ENCODE results near the gene MX1. TPM values are rescaled to one million over a fixed set of nuclear protein-coding genes. Genes with fewer than 3 reads are reported as not detected.

The MX1 gene
- total RNA-seq, 1 experiment from 2014 or later, result 2.0 TPM

- no peaks in the 10 kb centered on the region for H3K9me2 ChIP-seq (ENCODE audit: insufficient read depth)
- H3K36me3 ChIP-seq (ENCODE audit: control insufficient read depth in 1 of 2, insufficient read depth in 2 of 2, low read length in 2 of 2), result no peaks in the 10 kb centered on the region
- no peaks in the 10 kb centered on the region for H3K27me3 ChIP-seq (ENCODE audit: insufficient read depth, low read length)
- no peak overlapping the region for H2AFZ ChIP-seq (ENCODE audit: low read depth, low read length, poor library complexity, severe bottlenecking)
- H3K9me3 ChIP-seq (ENCODE audit: control insufficient read depth in 1 of 2, insufficient read depth in 1 of 2, low read depth in 1 of 2, low read length in 2 of 2), result no peaks in the 10 kb centered on the region
- POLR2A ChIA-PET, result no interaction called here
- no peak overlapping the region for H3K9ac ChIP-seq (ENCODE audit: low read length)
- intact Hi-C loops (cut with micrococcal nuclease), result no loop called here
- DNase-seq (ENCODE audit: low read depth, low spot score) (no peak), ATAC-seq (no peak)
- no peaks in the 10 kb centered on the region for H3K79me2 ChIP-seq (ENCODE audit: insufficient read depth, low read length)
- no peak overlapping the region for H3K4me3 ChIP-seq (replicated peaks in 1 of 2; ENCODE audit: low read depth in 1 of 2, low read length in 2 of 2)
- no peaks in the 10 kb centered on the region for H4K20me1 ChIP-seq (ENCODE audit: insufficient read depth)
- no peak overlapping the region for H3K4me2 ChIP-seq (ENCODE audit: low read length)
- no peaks in the 10 kb centered on the region for H3K4me1 ChIP-seq (ENCODE audit: control insufficient read depth in 1 of 2, insufficient read depth in 2 of 2, low read length in 2 of 2)
- CTCF ChIA-PET, result no interaction called here
- TF ChIP-seq YY1 (IDR thresholded peaks at IDR 0.05; ENCODE audit: extremely low read depth, insufficient replicate concordance, low read depth, low read length), result no peak
- TF ChIP-seq EZH2 (IDR thresholded peaks at IDR 0.05), result no peak
- no TSS peak for BruUV-seq (replicated peaks)
- no peak overlapping the region for H3K27ac ChIP-seq (ENCODE audit: low read depth, low read length)
- RAD21 ChIA-PET (ENCODE audit: low non-redundant PET in 1 of 2, low total read pairs in 2 of 2, uncharacterized antibody in 2 of 2, unreplicated experiment in 2 of 2), result no interaction called here
These were observed 38.2 kb upstream of the MX1 start for GRCh38 chr21:41387824-41388223.

DNA sequence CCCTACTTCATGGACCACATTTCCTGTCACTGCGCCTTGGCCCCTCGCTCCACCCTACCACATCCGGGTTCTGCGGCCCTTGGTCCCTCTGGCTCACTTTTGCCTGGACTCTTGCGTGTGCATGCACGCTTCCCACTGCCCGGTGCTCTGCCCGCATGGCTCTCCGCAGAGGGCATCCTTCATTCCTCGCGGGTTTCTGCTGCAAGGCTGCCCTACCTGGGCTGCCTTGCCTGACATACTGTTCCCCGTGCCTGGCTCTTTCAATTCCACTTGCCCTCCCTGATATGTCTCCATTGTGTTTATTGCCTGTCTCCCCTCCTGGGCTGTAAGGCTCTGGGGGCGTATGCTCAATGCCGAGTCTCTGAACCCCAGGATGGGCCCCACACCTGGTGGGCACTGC, 37.8 kb upstream of the MX1 start:
- Histone ChIP-seq H3K27me3 (ENCODE audit: insufficient read depth, low read length) (no peaks in the 10 kb centered on the region), H3K79me2 (ENCODE audit: insufficient read depth, low read length) (no peaks in the 10 kb centered on the region), H3K27ac (ENCODE audit: low read depth, low read length) (no peak overlapping the region), H3K9ac (ENCODE audit: low read length) (no peak overlapping the region), H3K4me1 (ENCODE audit: control insufficient read depth in 1 of 2, insufficient read depth in 2 of 2, low read length in 2 of 2) (no peaks in the 10 kb centered on the region), H3K36me3 (ENCODE audit: control insufficient read depth in 1 of 2, insufficient read depth in 2 of 2, low read length in 2 of 2) (no peaks in the 10 kb centered on the region), H3K4me2 (ENCODE audit: low read length) (no peak overlapping the region), H3K9me3 (ENCODE audit: control insufficient read depth in 1 of 2, insufficient read depth in 1 of 2, low read depth in 1 of 2, low read length in 2 of 2) (no peaks in the 10 kb centered on the region), H3K4me3 (replicated peaks in 1 of 2; ENCODE audit: low read depth in 1 of 2, low read length in 2 of 2) (no peak overlapping the region), H3K9me2 (ENCODE audit: insufficient read depth) (no peaks in the 10 kb centered on the region), H4K20me1 (ENCODE audit: insufficient read depth) (no peaks in the 10 kb centered on the region), H2AFZ (ENCODE audit: low read depth, low read length, poor library complexity, severe bottlenecking) (no peak overlapping the region)
- CTCF ChIA-PET, result no interaction called here
- TF ChIP-seq CEBPB (IDR thresholded peaks at IDR 0.05; ENCODE audit: low read depth) (no peak), EGR1 (IDR thresholded peaks at IDR 0.05; ENCODE audit: low read depth) (no peak), JUND (IDR thresholded peaks at IDR 0.05) (no peak), POLR2AphosphoS5 (IDR thresholded peaks at IDR 0.05; ENCODE audit: low read depth, low read length) (no peak), ZFX (IDR thresholded peaks at IDR 0.05) (no peak)
- TF ChIP-seq, protein P1, sequence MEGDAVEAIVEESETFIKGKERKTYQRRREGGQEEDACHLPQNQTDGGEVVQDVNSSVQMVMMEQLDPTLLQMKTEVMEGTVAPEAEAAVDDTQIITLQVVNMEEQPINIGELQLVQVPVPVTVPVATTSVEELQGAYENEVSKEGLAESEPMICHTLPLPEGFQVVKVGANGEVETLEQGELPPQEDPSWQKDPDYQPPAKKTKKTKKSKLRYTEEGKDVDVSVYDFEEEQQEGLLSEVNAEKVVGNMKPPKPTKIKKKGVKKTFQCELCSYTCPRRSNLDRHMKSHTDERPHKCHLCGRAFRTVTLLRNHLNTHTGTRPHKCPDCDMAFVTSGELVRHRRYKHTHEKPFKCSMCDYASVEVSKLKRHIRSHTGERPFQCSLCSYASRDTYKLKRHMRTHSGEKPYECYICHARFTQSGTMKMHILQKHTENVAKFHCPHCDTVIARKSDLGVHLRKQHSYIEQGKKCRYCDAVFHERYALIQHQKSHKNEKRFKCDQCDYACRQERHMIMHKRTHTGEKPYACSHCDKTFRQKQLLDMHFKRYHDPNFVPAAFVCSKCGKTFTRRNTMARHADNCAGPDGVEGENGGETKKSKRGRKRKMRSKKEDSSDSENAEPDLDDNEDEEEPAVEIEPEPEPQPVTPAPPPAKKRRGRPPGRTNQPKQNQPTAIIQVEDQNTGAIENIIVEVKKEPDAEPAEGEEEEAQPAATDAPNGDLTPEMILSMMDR (IDR thresholded peaks at IDR 0.05 in 2 of 3, conservative IDR thresholded peaks at IDR 0.05 in 1 of 3; ENCODE audit: borderline replicate concordance in 1 of 3, insufficient read depth in 1 of 3, low read depth in 2 of 3, low read length in 2 of 3), result no peak
- DNase-seq (ENCODE audit: low read depth, low spot score) (no peak), ATAC-seq (no peak)
- RAD21 ChIA-PET (ENCODE audit: low non-redundant PET in 1 of 2, low total read pairs in 2 of 2, uncharacterized antibody in 2 of 2, unreplicated experiment in 2 of 2), result no interaction called here
- BruUV-seq (replicated peaks), result no TSS peak
- POLR2A ChIA-PET, result no interaction called here
- intact Hi-C loops (cut with micrococcal nuclease), result no loop called here
